Gastroesophageal sphincter (tissue), 3 donors: ENCODE data around the gene CCDC57.

Source experiments
- POLR2A ChIP-seq, 2 donors: fragments of 450-650 bp; IDR thresholded peaks; one replicate each; pipeline ENCODE4 v1.6.1; 2017; ENCODE audit warnings: antibody characterized with exemption in 2 of 2, mild to moderate bottlenecking in 2 of 2, moderate library complexity in 1 of 2
- POLR2AphosphoS5 ChIP-seq: sonication (generic); formaldehyde crosslinking; IDR thresholded peaks from one replicate; pipeline ENCODE4 v1.6.1; 2017; ENCODE audit warnings: antibody characterized with exemption
- TF ChIP-seq, protein P1 (sequence below), 4 experiments: fragments of 200-600 bp in 2 of 4; fragments of 450-650 bp in 2 of 4; sonication (generic) in 1 of 4; IDR thresholded peaks; one replicate each; pipeline ENCODE4 v1.5.1; 2017 to 2019; ENCODE audit warnings: antibody characterized with exemption in 4 of 4, mild to moderate bottlenecking in 2 of 4, moderate library complexity in 2 of 4

DNA sequence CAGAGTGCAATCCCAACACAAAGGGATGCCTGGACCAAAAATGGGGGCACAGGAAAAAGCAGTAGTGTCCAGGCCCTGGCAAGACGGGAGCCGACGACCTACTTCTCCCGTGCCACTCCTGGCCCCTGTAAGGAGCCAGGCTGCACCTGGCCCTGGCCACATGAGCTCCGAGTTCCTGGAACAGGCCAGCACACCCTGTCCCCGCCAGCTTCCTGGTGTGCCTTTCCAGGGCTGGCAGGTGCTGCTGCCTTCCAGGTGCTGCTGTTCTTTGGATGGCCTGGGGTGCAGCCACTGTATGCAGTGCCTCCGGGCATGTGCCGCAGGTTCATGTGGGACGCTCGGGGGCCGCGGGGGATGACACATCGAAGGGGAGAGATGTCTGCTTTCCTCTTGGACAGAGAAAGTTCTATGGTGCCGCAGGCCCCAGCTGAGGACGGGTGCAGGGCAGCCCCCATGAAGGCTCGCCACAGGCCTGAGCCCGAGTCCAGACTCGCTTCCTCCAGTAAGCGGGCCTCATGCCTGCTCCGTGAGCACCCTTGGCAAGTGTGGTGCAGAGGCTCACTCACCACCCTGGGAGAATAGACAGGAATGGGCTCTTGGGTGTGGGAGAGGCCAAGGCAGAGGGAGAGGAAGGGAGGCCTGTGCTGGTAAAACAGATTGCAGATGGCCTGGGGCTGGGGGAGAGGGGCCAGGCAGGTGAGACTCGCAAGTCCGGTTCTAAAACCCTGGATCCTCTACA lies 59.9 kb downstream of the CCDC57 start:
- TF ChIP-seq, protein P1, sequence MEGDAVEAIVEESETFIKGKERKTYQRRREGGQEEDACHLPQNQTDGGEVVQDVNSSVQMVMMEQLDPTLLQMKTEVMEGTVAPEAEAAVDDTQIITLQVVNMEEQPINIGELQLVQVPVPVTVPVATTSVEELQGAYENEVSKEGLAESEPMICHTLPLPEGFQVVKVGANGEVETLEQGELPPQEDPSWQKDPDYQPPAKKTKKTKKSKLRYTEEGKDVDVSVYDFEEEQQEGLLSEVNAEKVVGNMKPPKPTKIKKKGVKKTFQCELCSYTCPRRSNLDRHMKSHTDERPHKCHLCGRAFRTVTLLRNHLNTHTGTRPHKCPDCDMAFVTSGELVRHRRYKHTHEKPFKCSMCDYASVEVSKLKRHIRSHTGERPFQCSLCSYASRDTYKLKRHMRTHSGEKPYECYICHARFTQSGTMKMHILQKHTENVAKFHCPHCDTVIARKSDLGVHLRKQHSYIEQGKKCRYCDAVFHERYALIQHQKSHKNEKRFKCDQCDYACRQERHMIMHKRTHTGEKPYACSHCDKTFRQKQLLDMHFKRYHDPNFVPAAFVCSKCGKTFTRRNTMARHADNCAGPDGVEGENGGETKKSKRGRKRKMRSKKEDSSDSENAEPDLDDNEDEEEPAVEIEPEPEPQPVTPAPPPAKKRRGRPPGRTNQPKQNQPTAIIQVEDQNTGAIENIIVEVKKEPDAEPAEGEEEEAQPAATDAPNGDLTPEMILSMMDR (IDR thresholded peaks at IDR 0.05): no peak
- no peak for TF ChIP-seq POLR2A (IDR thresholded peaks at IDR 0.05)
- no peak for TF ChIP-seq POLR2AphosphoS5
